ENCODE measurements around the gene SORL1-AS1.

SORL1-AS1 gene

GRCh38 chr11:121451178-121451985 lies 1.4 kb downstream of the SORL1-AS1 start:
- DNase-seq: peak; percentile 44

GRCh38 chr11:121450401-121450800 lies 2.4 kb downstream of the SORL1-AS1 start:
- DNase-seq: no peak

- DNase-seq: no peak
Observed at GRCh38 chr11:121449626-121450025, 3.1 kb downstream of the SORL1-AS1 start.

GRCh38 chr11:121449123-121449522 lies 3.6 kb downstream of the SORL1-AS1 start:
- no peak for DNase-seq

- no peak for DNase-seq
Observed at GRCh38 chr11:121448431-121448941, 4.3 kb downstream of the SORL1-AS1 start.

GRCh38 chr11:121448011-121448410 lies 4.8 kb downstream of the SORL1-AS1 start:
- no peak for DNase-seq

GRCh38 chr11:121446752-121447156 lies 6.0 kb downstream of the SORL1-AS1 start:
- DNase-seq: no peak

GRCh38 chr11:121445071-121445768 lies 7.5 kb downstream of the SORL1-AS1 start:
- no peak for DNase-seq

GRCh38 chr11:121444526-121444925 lies 8.2 kb downstream of the SORL1-AS1 start:
- DNase-seq: no peak

GRCh38 chr11:121443688-121444275 lies 9.0 kb downstream of the SORL1-AS1 start:
- DNase-seq: peak; percentile 33

- no peak for DNase-seq
Observed at GRCh38 chr11:121441521-121441920, 11.2 kb downstream of the SORL1-AS1 start.

- DNase-seq: no peak
Observed at GRCh38 chr11:121439759-121440158, 13.0 kb downstream of the SORL1-AS1 start.

GRCh38 chr11:121439337-121439736 lies 13.4 kb downstream of the SORL1-AS1 start:
- no peak for DNase-seq

- no peak for DNase-seq
Observed at GRCh38 chr11:121437686-121438078, 15.1 kb downstream of the SORL1-AS1 start.

- no peak for DNase-seq
Observed at GRCh38 chr11:121437018-121437685, 15.6 kb downstream of the SORL1-AS1 start.

- DNase-seq: no peak
Observed at GRCh38 chr11:121435551-121436511, 16.9 kb downstream of the SORL1-AS1 start.

- DNase-seq: no peak
Observed at GRCh38 chr11:121435132-121435531, 17.6 kb downstream of the SORL1-AS1 start.

- no peak for DNase-seq
Observed at GRCh38 chr11:121431820-121432526, 20.8 kb downstream of the SORL1-AS1 start.

GRCh38 chr11:121429556-121429955 lies 23.2 kb downstream of the SORL1-AS1 start:
- no peak for DNase-seq

- DNase-seq: no peak
Observed at GRCh38 chr11:121427400-121427744, 25.4 kb downstream of the SORL1-AS1 start.

Measured in stimulated activated CD4-positive, alpha-beta T cell treated with anti-CD3 and anti-CD28 coated beads, Interleukin-1b, Interleukin-23, amount 100 ng/mL, for 48 hours (primary cell).